Raji (cell line): ENCODE data around the gene ADRA2A.

Experiments
- POLR2A ChIP-seq: IDR thresholded peaks from 2 replicates; pipeline ENCODE4 v1.6.1; 2011; ENCODE audit warnings: low read depth, low read length, control low read depth; ENCODE audit not compliant: insufficient read depth

The ADRA2A gene

GRCh38 chr10:111079241-111079760 lies 2.5 kb downstream of the ADRA2A start:
- TF ChIP-seq POLR2A = no peak

DNA sequence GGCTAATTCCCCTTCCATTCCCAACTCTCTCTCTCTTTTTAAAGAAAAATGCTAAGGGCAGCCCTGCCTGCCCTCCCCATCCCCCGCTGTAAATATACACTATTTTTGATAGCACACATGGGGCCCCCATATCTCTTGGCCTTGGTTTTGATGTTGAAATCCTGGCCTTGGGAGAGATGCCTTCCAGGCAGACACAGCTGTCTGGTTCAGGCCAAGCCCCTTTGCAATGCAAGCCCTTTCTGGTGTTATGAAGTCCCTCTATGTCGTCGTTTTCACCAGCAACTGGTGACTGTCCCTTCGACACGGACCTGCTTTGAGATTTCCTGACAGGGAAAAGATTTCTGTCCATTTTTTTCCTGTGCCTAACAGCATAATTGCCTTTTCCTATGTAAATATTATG lies 3.0 kb downstream of the ADRA2A start:
- TF ChIP-seq POLR2A = no peak

DNA sequence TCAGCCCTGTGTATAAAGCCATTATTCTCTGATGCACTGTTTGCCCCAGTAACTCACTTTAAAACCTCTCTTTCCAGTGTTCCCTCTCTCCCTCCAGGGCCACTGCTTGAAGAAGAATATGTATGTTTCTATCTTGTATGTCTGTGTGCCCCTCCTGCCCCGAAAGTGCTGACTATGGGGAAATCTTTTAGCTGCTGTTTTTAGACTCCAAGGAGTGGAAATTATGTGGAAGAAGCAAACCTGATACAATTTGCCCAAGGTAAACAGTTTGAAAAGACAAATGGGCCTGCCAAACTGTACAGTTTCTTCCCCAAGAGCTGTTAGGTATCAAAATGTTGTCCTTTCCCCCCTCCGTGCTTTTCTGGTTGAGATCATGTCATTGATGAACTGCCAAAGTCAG lies 3.4 kb downstream of the ADRA2A start:
- no peak for TF ChIP-seq POLR2A

DNA sequence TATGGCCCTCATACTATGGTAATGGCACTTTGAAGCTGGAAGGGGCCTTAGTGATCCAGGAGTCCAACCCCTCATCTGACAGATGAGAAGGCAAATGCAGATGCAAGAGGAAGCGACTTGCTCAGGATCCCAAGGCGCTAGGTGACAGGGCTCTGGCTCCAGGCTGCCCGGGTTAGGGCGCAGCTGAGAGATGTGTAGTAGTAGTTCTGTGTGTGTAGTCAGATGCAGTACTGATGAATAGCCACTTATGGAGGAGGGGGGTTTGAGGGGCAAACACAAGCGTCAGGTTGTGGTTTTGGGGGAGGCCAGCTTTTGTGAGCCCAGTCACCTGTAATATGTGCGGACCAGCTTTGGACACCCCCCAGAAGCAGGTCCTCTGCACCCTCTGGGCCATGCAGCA lies 4.8 kb downstream of the ADRA2A start:
- TF ChIP-seq POLR2A = no peak

- TF ChIP-seq POLR2A = no peak
Measured at GRCh38 chr10:111082102-111082975, 5.5 kb downstream of the ADRA2A start.

DNA sequence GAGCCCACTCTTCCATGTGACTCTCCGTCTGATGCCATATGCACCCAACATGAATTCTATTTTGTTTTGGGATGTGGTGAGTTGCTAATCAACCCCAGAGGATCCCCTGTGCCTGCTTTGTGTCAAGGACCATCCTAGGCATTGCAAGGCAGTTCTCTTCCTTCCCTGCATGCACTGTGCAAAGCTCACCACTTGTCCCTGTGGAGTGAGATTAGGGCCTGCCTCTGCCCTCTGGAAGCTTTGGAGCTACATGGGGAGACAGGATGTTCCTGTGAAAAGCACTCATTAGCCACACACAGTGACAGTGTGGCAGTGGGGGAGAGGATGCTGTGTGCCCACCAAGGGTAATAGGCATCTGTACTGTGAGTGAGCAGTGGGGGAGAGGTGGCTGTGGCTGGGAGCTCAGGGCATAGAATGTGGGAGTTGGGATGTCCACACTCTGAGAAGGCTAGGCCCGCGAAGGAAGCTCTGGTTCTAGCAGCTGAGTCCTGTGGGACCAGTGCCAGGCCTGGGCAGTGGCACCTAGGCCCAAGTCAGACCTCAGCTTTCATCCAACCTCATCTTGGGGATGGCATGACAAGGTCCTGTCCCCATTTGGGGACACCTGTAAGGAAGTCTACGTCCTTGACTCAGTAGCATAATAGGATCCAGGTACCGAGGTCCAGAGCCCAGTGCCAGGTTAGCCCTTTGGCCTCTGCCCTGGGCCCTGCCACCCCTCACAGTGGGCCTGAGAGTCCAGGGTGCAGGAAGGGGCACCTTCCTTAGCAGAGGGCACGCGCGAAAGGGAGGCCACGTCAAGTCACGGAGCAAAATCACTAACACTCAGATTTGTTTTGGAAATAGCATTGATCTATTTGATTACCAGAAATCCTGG lies 6.6 kb downstream of the ADRA2A start:
- no peak for TF ChIP-seq POLR2A

DNA sequence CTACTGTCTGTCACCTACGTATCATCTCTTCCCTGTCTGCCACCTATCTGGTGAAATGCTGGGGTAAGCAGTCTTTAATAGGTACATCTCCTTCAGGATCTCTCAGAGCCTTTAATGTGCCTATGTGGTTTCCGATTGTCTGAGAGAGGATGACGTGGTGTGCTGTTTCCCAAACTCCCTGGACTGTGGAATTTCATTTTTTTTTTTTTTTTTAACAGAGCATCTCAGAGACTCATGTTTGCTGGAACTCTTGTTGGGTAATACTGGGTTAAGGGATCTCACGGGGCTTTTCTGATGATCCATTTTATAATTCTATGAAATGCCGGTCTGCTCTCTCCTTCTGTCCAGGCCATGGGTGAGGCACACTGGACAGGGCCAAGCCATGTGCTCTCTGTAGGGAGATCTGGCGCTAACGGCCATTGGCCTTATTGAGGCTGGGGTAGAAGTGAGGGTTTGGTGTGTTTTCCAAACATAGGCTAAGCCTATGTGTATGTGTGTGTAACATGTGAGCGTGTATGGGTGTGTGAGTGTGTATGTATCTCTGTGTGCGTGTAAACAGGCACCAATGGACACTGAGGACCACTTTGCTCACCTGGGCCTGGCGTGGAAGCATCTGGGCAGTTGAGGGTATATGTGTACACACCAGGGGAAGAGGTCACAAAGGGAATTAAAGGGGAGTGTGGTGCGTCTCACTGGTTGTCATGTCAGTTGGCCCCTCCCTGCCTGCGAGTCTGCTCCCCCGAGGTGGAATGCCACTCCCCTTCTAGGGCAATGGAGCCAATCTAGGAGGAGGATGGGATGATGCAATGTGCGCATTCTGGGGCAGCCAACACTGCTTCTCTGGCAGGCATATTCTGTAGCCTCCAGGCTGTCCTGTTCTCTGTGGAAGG lies 7.8 kb downstream of the ADRA2A start:
- TF ChIP-seq POLR2A = no peak

DNA sequence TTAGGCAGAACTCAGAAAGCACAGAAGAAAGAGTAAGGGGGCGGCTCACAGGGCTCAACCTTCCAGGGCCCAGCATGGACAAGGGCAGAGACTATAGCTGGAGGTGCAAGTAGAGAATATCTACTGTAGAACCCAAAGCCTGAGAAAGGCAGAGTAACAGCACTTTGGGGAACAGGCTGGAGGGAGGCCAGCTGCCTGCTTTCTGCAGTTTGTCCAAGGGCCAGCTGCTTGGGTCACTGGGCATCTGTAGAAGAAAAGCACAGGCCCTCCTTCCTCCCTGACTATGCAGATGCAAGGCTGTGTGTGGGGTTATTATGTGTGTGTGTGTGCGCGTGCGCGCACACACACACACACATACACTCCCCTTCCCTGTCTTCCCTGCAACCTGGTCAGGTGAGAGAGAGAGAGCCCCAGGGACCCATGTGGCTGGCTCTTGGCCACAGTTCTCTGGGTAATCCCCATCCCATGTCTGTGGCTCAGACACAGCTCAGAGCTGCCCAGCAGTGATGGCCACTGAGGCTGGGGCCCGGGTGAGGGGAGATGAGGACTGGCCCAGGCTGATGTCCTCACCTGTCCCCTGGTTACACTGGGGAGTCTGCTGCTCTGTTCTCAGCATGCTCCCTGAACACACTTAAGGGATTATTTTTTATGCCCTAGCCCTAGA lies 9.0 kb downstream of the ADRA2A start:
- TF ChIP-seq POLR2A = no peak

DNA sequence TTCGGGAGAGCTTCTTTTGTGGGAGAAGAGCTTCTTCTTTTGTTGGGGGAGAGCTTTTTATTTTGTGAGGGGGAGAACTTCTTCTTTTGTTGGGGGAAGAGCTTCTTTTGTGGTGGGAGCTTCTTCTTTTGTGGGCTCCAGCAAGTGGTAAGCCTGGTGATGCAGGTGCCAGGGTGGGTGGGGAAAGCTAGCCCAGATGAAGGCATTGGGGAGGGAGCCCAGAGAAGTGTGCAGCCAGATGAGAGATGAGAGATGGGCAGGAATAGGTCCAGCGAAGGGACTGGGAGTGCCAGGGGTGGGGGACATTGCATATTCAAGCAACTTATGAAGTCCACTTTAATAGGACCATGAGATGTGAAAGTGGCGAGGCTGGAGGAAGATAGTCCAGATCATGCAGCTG lies 9.7 kb downstream of the ADRA2A start:
- TF ChIP-seq POLR2A = no peak

- no peak for TF ChIP-seq POLR2A
Measured at GRCh38 chr10:111087331-111087756, 10.5 kb downstream of the ADRA2A start.

DNA sequence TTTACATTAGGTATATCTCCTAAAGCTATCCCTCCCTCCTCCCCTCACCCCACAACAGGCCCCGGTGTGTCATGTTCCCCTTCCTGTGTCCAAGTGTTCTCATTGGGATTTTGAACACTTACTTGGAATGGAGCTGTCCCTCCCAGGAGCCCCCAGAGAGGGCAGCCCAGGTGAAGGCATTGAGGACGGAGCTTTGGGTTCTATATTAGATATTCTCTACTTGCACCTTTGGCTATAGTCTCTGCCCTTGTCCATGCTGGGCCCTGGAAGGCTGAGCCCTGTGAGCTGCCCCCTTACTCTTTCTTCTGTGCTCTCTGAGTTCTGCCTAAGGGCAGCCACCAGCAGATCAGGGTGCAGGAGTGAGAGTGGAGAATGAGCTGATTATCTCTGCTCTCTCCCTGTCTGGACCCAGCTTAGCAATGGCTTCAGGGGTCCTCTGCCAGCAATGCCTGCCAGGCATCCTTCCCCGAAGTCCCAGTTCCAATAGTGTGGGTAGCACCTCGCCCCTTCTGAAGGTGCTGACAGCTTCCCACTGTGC lies 11.2 kb downstream of the ADRA2A start:
- no peak for TF ChIP-seq POLR2A

GRCh38 chr10:111089293-111089692 lies 12.5 kb downstream of the ADRA2A start:
- no peak for TF ChIP-seq POLR2A

DNA sequence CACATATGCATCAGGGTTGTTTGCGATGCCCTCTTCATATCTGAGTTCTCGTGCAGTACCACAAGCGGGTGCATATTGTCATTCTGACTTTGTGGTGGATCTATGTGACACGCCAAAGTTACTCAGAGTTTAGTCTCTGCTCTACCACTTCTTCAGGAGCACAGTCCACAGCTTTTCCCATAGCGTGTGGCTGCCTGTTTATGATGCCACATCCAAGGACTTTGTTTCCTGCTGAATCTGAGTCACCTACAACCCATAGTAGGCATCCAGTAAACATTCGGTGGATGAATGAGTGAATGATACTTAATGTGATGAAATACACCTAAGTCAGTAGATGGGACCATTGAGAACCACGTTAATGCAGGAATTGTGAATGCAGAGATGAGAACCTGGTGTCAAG lies 15.0 kb downstream of the ADRA2A start:
- TF ChIP-seq POLR2A = no peak
